GM18508 (cell line): Measurements from ENCODE around the gene PRG2.
"Not testable (repeated sequence)": the region's sequence is repeated elsewhere in the genome, so short reads cannot be mapped to it uniquely, and the experiment has no call there.

Source experiments
- ATAC-seq: cut with Tn5 transposase; IDR thresholded peaks from one replicate; pipeline ENCODE4 v1.9.1; 2021; ENCODE audit warnings: moderate number of reproducible peaks; ENCODE audit not compliant: insufficient read depth, unreplicated experiment

Gene PRG2

DNA sequence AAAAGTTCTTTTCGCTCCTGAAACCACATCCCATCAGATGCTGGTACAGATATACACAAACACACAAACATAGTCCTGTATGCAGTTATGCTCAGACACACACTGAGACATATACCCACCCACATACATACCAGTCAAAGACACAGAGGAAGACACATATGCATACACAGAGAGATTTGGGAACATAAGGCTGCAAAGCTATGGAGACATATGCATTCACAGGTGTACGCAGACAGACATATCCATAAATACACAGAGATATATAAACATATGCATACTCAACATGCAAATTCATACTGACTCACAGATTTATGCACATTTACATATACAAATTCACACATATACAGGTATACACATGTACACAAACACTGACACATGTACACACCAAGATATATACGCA, 15.5 kb downstream of the PRG2 start:
- ATAC-seq: no peak

DNA sequence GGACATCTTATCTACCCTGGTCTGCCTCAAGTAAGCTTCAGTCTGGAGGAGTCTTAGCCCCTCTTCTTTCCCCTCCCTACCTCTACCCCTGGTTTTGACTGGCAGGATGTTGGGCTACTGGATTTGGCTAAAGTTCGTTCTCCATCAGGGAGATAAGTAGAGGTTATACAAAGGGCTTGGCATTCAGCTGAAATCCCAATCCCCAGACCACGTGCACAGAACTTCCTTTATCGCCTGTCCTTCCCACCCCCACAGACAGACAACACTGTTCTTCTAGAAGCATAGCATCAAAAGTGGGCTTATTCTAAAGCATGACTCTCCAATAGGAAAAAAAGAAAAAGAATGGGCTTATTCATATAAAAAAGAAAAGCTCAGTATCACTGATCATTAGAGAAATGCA, 17.3 kb downstream of the PRG2 start:
- ATAC-seq: no peak

DNA sequence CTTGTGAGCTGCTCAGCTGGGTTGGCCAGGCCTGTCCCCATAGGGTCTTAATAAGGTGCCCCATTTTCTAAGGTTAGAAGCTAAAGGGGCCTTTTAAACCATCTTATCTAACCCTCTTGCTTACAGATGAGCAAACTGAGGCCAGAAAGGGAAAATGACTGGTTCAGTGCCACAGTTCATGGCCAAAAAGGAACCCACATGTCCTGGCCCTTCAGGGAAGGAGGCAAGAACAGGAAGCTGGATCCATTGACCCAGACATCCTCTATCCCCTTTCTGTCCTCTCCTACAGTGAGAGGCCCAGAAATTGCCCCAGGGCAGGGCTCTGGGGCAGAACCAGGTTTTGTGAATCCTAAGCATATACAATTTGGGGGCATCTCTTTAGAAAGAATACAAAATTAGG, 19.5 kb downstream of the PRG2 start:
- ATAC-seq: no peak

DNA sequence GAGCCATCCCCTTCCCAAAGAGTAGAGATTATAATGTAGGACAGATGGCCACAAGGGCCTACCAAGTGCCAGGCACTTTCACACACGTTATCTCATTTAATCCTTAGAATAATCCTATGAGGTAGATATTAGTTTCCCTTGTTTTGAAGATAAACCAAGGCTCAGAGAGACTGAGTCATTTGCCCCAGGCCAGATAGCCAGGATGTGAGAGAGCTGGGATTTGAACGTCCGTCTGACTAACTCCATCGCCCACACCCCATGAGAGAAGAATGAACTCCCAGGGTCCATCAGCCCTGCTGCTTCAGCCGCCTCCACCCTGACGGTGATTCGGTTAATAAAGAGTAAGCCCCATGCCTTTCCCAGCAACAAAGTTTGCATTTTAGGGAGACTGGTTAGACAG, 20.2 kb downstream of the PRG2 start:
- no peak for ATAC-seq

DNA sequence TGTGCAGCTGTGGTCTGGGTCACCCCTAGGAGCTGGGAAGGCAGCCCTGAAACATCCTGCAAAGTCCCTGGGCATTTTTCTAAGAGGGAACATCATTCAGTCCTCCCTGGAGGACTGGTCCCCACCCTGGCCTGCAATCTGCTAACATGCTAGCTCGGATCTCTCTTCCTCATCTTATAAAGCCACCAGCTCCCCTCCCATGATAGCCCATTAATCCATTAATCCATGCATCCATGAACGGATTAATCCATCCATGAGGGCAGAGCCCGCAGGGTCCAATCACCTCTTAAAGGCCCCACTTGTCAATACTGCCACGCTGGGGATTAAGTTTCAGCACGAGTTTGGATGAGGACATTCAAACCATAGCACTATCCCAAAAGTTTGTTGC, 21.6 kb downstream of the PRG2 start:
- no peak for ATAC-seq

DNA sequence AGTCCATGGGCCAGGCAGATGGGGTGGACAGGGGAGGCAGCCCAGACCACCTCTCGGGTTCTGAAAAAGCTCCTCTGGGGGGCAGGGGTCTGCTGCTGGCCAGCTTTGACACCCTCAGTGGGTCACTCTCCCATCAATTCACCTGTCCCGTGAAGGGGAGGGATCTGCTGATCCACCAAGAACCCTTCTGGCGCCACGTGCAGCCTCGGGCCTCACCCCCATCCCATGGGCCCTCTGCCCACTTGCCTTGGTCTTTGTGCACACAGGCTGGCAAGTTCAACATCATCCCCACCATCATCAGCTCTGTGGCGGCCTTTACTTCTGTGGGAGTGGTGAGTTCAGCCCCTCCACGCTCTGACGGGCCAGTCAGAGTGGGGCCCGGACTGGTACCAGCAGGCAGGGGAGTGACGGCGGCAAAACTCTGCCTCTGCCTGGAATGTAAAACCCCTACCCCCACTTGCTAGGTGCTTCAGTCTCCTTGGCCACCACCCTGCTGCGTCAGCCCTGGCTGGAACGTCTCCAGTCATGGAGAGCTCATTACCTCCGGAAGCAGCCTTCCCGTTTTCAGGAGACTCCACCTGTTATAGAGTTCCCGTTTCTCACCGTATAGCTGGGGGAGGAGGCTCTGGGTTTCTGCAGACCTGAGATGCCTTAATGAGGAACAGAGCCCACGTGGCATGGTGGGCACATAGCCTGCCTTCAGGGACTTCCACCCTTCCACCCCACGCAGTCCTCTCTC, 22.2 kb downstream of the PRG2 start:
- no peak for ATAC-seq

DNA sequence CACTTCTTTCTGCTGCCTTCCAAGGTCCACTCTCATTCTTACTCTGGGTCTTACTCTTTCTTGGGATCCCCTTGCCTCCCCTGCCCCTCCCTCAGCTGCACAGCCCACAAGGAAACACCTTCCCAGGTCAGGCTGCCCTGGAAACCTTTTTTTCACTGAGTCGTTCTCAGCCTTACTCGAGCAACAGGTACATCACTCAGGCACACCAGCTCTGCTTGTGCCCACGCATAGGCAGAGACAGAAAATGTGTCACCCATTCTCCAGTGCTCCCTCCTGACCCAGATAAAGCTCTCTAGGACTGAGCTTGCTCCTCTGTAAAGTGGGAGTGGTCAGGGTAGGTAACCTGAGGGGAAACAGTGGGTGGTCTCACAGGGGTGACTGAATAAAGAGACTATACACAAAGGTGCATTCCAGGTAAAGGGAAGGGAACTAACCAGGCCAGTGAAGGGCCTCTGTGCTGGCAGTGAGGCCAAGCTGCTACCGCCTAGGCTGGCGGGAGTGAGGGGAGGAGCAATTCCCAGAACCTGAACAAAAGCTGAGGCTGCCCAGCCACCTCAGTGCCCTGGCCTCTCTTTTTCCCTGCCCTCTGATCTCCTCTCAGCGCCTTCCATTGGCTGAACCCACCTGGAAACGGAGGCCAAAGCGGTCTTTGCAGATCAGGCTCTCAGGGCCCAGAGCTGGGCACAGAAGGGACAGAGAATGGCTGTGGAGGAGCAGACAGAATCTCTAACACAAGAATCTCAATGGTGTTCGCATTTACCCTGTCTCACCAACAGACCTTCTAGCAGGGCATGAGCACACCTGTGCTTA, 25.4 kb downstream of the PRG2 start:
- no peak for ATAC-seq

DNA sequence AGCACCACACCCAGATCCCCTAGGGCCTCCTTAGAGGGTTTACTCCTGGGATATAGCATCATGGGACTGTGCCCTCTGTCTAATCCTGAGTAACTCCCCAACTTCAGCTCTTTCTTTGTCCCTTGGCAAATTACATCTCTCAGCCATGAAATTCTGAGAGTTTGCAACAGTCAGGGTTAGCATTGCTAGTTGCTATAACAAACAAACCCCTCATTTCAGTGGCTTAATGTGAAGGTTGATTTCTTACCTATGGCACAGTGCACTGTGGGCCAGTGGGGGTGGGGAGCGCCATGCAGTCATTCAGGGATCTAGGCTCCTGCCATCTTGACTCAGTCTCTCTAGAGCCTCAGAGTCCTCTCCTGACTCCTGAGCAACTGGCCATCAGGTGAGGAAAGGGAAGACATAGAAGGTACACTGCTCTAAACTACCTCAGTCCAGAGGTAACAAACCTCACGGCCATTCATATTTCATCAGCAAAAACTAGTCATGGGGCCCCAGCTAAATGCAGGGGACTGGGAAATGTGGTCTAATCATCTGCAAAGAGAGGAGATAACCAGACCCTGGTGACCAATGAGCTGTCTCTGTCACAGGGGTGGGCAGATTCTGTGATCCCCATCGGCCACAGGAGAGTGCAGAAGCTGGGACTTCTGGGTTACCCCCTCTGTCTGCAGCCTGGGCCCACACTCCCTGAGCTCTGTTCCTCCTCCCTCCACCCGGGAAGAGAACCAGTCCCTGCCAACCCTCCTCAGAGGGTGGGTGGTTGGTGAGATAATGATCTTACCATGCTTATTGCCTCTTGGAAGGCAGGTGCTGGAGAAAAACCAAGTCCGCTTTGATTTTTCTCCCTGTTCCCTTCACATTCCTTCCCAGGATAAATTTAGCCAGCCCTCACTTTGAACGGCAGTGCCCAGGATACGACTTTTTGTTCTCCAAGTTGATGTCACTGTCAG, 27.0 kb downstream of the PRG2 start:
- no peak for ATAC-seq

DNA sequence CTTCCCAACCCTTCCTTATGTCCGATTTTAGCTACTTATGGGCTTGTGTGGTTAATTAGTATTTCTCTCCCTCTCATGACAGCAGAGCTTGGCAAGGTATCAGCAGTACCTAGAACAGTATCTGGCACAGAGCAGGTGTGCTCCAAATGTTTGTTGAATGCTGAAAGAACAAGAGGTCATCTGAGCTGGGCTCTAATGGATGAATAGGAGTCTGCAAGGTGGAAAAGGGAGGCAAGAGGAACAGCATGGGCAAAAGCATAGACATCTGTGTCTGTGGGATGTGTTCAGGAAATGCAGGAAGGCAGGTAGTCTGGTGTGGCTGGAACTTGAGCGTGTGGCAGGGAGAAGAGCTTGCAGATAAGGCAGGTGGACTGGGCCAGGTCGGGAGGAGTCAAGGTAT, 28.5 kb downstream of the PRG2 start:
- no peak for ATAC-seq

DNA sequence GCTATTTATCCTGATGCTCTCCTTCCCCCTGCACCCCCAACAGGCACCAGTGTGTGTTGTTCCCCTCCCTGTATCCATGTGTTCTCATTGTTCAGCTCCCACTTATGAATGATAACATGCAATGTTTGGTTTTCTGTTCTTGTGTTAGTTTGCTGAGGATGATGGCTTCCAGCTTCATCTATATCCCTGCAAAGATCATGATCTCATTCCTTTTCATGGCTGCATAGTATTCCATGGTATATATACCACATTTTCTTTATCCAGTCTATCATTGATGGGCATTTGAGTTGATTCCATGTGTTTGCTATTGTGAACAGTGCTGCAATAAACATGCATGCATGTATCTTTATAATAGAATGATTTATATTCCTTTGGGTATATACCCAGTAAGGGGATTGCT, 29.0 kb downstream of the PRG2 start:
- not testable (repeated sequence) for ATAC-seq

DNA sequence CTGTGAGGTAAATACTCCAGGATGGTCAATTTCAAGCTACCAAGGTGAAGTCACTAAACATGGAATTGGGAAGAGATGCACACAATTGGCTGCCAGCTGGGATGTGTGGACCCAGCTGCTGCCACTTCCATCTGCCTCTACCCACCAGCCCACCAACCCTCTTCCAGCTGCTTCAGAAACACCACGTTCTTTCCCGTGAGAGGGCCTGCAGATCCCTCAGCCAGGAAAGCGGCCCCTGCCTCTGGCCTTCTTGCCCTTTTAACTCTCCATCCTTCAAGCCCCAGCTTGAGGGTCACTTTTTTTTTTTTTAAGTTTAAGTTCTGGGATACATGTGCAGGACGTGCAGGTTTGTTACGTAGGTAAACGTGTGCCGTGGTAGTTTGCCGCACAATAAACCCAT, 29.5 kb downstream of the PRG2 start:
- ATAC-seq: no peak

DNA sequence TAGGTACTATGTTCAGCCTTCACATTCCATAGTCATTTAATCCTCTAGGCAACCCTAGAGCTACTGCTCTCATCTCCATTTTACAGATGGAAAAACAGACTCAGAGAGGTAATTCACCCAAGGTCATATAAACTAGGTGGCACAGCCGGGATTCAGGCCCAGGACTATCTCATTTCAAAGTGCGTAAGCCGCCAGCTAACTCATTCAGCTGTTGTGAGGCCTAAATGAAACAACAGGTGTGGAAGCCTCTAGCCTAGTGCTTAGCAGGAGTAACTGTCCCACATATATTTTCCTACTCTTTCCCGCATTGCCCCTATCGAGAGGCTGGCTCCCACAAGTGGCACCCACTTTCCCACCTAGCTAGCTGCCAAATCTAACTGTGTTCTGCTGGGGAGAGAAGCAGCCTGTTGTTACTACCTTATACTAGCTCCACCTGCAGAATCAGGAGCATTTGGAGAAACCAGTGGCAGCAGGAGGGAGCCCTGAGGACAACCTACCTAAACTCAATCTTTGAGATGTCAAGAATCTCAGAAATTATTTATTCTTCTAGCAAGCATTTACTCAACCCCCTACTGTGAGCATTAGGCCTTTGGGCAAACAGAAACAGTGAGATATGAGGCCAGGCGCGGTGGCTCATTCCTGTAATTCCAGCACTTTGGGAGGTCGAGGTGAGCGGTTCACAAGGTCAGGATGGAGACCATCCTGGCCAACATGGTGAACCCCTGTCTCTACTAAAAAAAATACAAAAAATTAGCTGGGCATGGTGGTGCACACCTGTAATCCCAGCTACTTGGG, 30.4 kb downstream of the PRG2 start:
- ATAC-seq: no peak

DNA sequence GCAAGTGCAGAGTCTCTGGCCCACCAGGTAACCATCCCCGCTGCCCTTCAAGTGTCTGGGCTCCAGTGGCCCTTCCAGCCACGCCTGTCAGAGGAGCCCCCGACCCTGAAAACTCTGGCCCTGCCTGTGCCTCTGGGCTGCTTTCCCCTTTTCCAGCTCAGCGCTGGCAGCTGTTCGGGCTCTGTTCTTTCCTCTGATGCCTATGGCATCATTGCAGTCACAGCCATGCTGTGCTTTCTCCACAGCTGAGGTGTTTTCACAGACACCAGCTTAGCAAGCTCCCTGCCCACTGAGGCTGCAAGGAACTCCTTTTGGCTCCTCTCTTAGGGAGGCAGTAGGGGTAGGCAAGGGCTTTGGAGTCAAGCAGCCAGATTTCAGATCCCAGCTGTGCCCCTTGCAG, 31.1 kb downstream of the PRG2 start:
- no peak for ATAC-seq

DNA sequence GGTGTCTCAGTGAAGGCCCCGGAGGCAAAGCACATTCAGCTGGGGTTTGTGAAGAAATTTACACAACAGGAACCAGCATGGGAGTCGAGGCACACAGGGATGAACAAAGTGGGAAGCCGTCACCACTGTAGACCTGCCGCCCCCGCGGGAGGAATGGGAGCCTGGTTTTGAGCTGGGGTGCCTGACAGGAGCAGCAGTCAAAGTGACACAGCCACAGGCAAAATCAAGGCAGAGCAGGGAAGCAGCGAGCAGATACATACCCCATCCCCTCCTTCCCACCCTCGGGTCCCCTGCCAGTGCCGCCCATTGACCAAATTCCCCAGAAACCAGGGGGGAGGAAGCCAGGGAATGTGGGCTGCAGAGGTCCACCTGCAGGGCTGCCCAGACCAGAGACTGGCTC, 31.5 kb downstream of the PRG2 start:
- ATAC-seq: no peak

DNA sequence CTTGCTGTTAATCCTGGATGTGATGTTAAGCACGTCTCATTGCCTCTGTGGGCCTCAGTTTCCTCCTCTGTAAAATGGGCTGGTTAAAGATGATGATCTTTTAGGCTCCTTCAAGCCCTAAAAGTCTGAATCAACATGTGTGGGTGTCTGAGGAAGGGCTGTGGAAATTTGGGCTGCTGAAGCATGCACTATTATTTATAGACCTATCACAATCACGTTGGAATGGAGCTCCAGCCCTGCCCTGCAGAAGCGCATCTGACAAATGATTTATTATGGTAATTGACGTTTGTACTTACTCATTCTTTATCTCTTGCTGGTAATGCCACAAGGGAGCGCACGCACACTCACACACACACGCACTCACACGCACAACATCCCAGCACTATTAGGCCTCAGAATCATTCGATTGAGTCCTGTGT, 31.9 kb downstream of the PRG2 start:
- ATAC-seq: no peak

DNA sequence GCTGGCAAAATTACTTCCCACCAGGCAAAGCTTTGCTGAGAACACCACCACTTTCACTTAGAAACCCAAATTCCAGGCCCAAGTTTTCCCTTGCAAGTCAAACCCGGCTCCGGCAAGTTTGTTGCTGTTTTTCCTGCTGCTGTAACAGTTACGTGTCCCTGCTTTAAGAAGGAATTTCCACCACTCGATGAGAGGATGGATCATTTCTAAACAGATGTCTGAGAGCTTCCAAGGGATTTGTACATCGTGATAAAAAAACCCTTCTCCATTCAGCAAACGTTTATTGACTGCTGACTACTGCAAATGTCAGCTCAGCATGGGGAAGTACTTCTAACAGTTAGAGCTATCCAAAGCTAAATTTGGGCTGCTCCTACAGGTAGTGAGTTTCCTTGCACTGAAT, 32.6 kb downstream of the PRG2 start:
- ATAC-seq: no peak

DNA sequence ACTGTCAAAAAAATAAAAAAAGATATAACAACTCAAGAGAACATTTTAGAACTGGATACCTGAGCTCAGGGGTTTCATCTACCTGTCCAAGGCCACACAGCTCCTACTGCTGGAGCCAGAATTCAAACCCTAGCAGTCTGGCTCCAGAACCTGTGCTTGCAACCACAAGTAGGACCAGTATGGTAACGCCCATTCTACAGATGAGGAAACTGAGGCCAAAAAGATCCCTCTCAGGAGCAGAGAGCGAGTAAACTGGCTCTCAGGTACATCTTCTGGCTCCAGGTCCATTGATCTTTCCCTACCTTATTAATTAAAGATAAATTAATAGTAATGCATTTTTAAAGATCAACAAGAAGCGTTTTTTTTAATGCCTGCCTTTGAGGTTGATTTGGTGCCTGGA, 33.1 kb downstream of the PRG2 start:
- no peak for ATAC-seq

DNA sequence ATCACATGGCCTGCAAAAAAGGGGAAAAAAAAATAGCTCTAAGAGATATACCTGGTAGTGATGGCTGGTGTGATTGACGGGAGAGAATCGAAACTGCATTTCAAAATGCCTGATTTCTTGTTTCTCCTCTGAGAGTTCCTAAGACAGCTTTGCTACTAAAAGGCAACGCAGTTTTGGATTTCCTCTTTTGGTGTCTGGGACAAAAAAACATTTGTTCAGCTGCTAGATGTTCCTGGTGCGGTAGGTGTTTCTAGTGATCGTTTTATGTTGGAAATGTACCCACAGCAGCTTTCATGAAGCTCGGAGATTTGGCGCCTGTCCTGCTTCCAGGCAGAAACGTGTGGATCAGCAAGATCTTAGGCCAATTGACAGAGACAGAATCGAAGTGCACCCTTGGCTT, 34.2 kb downstream of the PRG2 start:
- ATAC-seq: no peak

DNA sequence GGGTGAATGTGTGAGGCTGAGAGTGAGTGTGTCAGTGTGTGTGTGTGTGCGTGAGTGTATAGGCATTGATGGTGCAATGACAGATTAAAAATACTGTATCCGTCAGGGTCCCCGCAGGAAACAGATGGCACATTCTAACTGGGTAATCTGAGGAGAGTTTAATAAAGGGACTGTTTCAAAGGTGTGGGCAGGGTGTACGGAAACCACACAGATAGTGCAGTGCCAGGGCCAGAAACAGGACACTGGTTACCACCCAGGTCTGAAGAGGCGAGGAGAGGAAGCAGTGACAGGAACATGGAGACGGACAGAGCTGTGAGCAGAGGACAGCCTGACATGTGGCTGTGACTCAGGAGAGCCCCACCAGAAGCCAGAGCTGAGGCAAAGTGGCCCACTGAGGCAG, 35.8 kb downstream of the PRG2 start:
- no peak for ATAC-seq

DNA sequence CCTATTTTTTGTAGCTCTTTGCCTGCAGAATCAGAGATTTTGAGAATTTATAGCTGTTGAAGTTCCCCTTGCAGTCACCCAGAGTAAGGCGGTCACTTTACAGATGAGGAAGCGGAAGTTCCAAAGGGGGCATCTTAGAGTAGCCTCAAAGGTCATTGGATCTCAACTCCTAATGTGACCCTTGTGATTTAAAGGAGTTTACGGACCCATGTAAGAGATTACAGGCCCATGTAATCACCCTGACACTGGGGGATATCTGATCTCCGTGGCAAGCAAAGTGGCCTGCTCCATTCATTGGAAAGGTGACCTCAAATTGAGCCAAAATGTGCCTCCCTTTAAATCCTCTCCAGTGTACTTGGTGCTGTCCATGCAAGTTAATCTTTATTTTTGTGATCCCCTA, 36.6 kb downstream of the PRG2 start:
- no peak for ATAC-seq
